Measurements from ENCODE around the gene MAS1. TPM values are rescaled to one million over a fixed set of nuclear protein-coding genes. Genes with fewer than 3 reads are reported as not detected.

Gene MAS1
- total and polyA plus RNA-seq, 2 experiments from 2014 or later, result 0.03 TPM; not detected in 1

DNA sequence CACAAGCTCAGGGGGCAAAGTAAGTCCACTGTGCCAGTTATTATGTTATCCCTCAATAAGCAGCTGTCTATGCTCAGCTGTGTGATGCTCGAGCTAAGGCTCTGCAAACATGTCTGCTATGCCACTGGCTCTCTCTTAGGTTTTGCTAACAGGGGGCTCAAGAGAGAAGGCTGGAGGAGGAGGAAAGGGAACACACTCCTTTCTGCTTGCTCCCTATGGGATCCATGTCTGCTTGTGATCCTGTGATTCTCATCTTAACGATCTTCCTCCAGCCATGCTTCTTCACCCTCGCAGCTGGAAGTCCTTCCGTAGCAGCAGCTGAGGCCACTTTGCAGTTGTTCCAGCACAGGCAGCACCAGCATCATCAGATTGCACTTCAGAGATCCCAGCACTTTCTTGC lies 41.1 kb downstream of the MAS1 start:
- H3K36me3 ChIP-seq (ENCODE audit: insufficient read depth), result no peaks in the 10 kb centered on the region
- ATAC-seq (no peak), DNase-seq (ENCODE audit: low spot score) (no peak)
- Mint-ChIP-seq H3K4me1 (no peaks in the 10 kb centered on the region), H3K36me3 (ENCODE audit: low read depth) (no peaks in the 10 kb centered on the region), H3K27ac (no peak overlapping the region), H3K27me3 (ENCODE audit: insufficient read depth, low read depth, poor library complexity) (no peaks in the 10 kb centered on the region), H3K9me3 (peaks cover 3% of the 10 kb centered on the region; the same call in 1 of the 3 replicates), H3K4me3 (no peak overlapping the region)
- no peak overlapping the region for H3K4me2 ChIP-seq
- TF ChIP-seq, protein P1, sequence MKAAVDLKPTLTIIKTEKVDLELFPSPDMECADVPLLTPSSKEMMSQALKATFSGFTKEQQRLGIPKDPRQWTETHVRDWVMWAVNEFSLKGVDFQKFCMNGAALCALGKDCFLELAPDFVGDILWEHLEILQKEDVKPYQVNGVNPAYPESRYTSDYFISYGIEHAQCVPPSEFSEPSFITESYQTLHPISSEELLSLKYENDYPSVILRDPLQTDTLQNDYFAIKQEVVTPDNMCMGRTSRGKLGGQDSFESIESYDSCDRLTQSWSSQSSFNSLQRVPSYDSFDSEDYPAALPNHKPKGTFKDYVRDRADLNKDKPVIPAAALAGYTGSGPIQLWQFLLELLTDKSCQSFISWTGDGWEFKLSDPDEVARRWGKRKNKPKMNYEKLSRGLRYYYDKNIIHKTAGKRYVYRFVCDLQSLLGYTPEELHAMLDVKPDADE (IDR thresholded peaks at IDR 0.05), result no peak
- TF ChIP-seq CREB1 (CRISPR knock-in tag; IDR thresholded peaks at IDR 0.05; ENCODE audit: low read depth) (no peak), EZH2 (IDR thresholded peaks at IDR 0.05; ENCODE audit: low read depth, unreplicated experiment) (no peak), ZNF114 (CRISPR knock-in tag; IDR thresholded peaks at IDR 0.05) (no peak), POLR2AphosphoS5 (IDR thresholded peaks at IDR 0.05; ENCODE audit: low read depth) (no peak), JUNB (IDR thresholded peaks at IDR 0.05; ENCODE audit: unreplicated experiment) (no peak), EZH2phosphoT487 (IDR thresholded peaks at IDR 0.05; ENCODE audit: unreplicated experiment) (no peak), STAT1 (IDR thresholded peaks at IDR 0.05; ENCODE audit: unreplicated experiment) (no peak), NANOG (IDR thresholded peaks at IDR 0.05; ENCODE audit: borderline replicate concordance) (no peak)
- TF ChIP-seq, protein P2, sequence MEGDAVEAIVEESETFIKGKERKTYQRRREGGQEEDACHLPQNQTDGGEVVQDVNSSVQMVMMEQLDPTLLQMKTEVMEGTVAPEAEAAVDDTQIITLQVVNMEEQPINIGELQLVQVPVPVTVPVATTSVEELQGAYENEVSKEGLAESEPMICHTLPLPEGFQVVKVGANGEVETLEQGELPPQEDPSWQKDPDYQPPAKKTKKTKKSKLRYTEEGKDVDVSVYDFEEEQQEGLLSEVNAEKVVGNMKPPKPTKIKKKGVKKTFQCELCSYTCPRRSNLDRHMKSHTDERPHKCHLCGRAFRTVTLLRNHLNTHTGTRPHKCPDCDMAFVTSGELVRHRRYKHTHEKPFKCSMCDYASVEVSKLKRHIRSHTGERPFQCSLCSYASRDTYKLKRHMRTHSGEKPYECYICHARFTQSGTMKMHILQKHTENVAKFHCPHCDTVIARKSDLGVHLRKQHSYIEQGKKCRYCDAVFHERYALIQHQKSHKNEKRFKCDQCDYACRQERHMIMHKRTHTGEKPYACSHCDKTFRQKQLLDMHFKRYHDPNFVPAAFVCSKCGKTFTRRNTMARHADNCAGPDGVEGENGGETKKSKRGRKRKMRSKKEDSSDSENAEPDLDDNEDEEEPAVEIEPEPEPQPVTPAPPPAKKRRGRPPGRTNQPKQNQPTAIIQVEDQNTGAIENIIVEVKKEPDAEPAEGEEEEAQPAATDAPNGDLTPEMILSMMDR (conservative IDR thresholded peaks at IDR 0.05; ENCODE audit: low read depth in 2 of 2), result no peak
- TF ChIP-seq, protein P3, sequence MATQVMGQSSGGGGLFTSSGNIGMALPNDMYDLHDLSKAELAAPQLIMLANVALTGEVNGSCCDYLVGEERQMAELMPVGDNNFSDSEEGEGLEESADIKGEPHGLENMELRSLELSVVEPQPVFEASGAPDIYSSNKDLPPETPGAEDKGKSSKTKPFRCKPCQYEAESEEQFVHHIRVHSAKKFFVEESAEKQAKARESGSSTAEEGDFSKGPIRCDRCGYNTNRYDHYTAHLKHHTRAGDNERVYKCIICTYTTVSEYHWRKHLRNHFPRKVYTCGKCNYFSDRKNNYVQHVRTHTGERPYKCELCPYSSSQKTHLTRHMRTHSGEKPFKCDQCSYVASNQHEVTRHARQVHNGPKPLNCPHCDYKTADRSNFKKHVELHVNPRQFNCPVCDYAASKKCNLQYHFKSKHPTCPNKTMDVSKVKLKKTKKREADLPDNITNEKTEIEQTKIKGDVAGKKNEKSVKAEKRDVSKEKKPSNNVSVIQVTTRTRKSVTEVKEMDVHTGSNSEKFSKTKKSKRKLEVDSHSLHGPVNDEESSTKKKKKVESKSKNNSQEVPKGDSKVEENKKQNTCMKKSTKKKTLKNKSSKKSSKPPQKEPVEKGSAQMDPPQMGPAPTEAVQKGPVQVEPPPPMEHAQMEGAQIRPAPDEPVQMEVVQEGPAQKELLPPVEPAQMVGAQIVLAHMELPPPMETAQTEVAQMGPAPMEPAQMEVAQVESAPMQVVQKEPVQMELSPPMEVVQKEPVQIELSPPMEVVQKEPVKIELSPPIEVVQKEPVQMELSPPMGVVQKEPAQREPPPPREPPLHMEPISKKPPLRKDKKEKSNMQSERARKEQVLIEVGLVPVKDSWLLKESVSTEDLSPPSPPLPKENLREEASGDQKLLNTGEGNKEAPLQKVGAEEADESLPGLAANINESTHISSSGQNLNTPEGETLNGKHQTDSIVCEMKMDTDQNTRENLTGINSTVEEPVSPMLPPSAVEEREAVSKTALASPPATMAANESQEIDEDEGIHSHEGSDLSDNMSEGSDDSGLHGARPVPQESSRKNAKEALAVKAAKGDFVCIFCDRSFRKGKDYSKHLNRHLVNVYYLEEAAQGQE (IDR thresholded peaks at IDR 0.05; ENCODE audit: unreplicated experiment), result no peak
- H4K20me1 ChIP-seq (replicated peaks; ENCODE audit: insufficient read depth), result no peaks in the 10 kb centered on the region
- no peaks in the 10 kb centered on the region for H3K4me1 ChIP-seq (ENCODE audit: insufficient read depth)
- H2AFZ ChIP-seq, result no peak overlapping the region
- no peak overlapping the region for H3K27ac ChIP-seq (ENCODE audit: low read depth)
- no peaks in the 10 kb centered on the region for H3K9me2 ChIP-seq (ENCODE audit: insufficient read depth)
- H3F3A ChIP-seq (replicated peaks; ENCODE audit: low read depth), result no peaks in the 10 kb centered on the region
- no peaks in the 10 kb centered on the region for H3K27me3 ChIP-seq (ENCODE audit: insufficient read depth)
- H3K4me3 ChIP-seq, result no peak overlapping the region
- H3K79me2 ChIP-seq (replicated peaks; ENCODE audit: insufficient read depth), result no peaks in the 10 kb centered on the region
